ENCODE measurements around the gene DYNC2H1.

GRCh38 chr11:103499710-103500340 lies 390.6 kb downstream of the DYNC2H1 start:
- no peak for TF ChIP-seq EZH2 (IDR thresholded peaks at IDR 0.05)
- no peak for TF ChIP-seq CTCF (IDR thresholded peaks at IDR 0.05)
